GM18907 (cell line): Measurements from ENCODE around the gene MRC1.

ENCODE experiments used
- ATAC-seq: cut with Tn5 transposase; IDR thresholded peaks from one replicate; pipeline ENCODE4 v1.9.1; 2021; ENCODE audit warnings: mild to moderate bottlenecking, moderate library complexity; ENCODE audit not compliant: unreplicated experiment

MRC1 gene

GRCh38 chr10:17842641-17843040 is 33.5 kb downstream of the MRC1 start:
- ATAC-seq = no peak

GRCh38 chr10:17847585-17848296 is 38.6 kb downstream of the MRC1 start:
- no peak for ATAC-seq

GRCh38 chr10:17848646-17849045 is 39.5 kb downstream of the MRC1 start:
- no peak for ATAC-seq

GRCh38 chr10:17850501-17850900 is 41.4 kb downstream of the MRC1 start:
- no peak for ATAC-seq

GRCh38 chr10:17851611-17852010 is 42.5 kb downstream of the MRC1 start:
- no peak for ATAC-seq

- peak; percentile 59 for ATAC-seq
Measured at GRCh38 chr10:17854044-17854652, 45.0 kb downstream of the MRC1 start.

GRCh38 chr10:17857040-17857439 is 47.9 kb downstream of the MRC1 start:
- no peak for ATAC-seq

GRCh38 chr10:17859492-17860156 is 50.5 kb downstream of the MRC1 start:
- peak; percentile 71 for ATAC-seq

GRCh38 chr10:17861760-17862159 is 52.6 kb downstream of the MRC1 start:
- no peak for ATAC-seq

GRCh38 chr10:17865351-17865750 is 56.2 kb downstream of the MRC1 start:
- ATAC-seq = no peak

GRCh38 chr10:17866346-17866745 is 57.2 kb downstream of the MRC1 start:
- no peak for ATAC-seq

GRCh38 chr10:17867056-17867455 is 57.9 kb downstream of the MRC1 start:
- no peak for ATAC-seq

- no peak for ATAC-seq
Measured at GRCh38 chr10:17871036-17871435, 61.9 kb downstream of the MRC1 start.

GRCh38 chr10:17872191-17873091 is 63.3 kb downstream of the MRC1 start:
- no peak for ATAC-seq

GRCh38 chr10:17873946-17874345 is 64.8 kb downstream of the MRC1 start:
- ATAC-seq = no peak

- no peak for ATAC-seq
Measured at GRCh38 chr10:17877121-17877520, 68.0 kb downstream of the MRC1 start.

GRCh38 chr10:17878896-17879295 is 69.7 kb downstream of the MRC1 start:
- no peak for ATAC-seq

GRCh38 chr10:17880601-17881000 is 71.5 kb downstream of the MRC1 start:
- ATAC-seq = no peak

GRCh38 chr10:17882557-17882956 is 73.4 kb downstream of the MRC1 start:
- ATAC-seq = no peak

- ATAC-seq = no peak
Measured at GRCh38 chr10:17883621-17884020, 74.5 kb downstream of the MRC1 start.

- no peak for ATAC-seq
Measured at GRCh38 chr10:17888189-17888588, 79.0 kb downstream of the MRC1 start.
